Caco-2 (cell line): ENCODE measurements around the gene DCPS. TPM values are rescaled to one million over a fixed set of nuclear protein-coding genes. Genes with fewer than 3 reads are reported as not detected.

Experiments used
- BruUV-seq: library from RNA; stranded (reverse); fragments of 400-500 nt; replicated peaks from 2 replicates; lab custom pipeline; 2021; lab: Mats Ljungman, UMichigan
- CTCF ChIA-PET: fragments of 300-600 bp; sonication (Branson Sonifier 250); formaldehyde crosslinking; loops from one replicate; lab custom pipeline; 2022; ENCODE audit warnings: antibody characterized with exemption; lab: Charles Lee
- POLR2A ChIA-PET: fragments of 300-600 bp; sonication (Branson Sonifier 250); formaldehyde crosslinking; loops from one replicate; lab custom pipeline; 2022; ENCODE audit warnings: antibody characterized with exemption; lab: Charles Lee
- DNase-seq, 2 experiments: peaks; one replicate each; pipeline versions ENCODE4 v3.0.0 to v3.0.0-alpha.2; 2020 to 2022
- H3K27me3 ChIP-seq: replicated peaks from 2 replicates; pipeline ENCODE4 v1.6.0; 2011; ENCODE audit warnings: low read length; ENCODE audit not compliant: control insufficient read depth, insufficient read depth
- H3K36me3 ChIP-seq: 2 replicates; pipeline ENCODE4 v1.5.1; 2011; ENCODE audit warnings: low read length; ENCODE audit not compliant: control insufficient read depth, insufficient read depth
- H3K4me1 ChIP-seq: fragments of 250-450 bp; sonication (Bioruptor Pico); 2 replicates; pipeline ENCODE4 v1.5.1; 2020; ENCODE audit warnings: mild to moderate bottlenecking
- H3K4me3 ChIP-seq: 2 replicates; pipeline ENCODE4 v1.5.1; 2011; ENCODE audit warnings: low read depth, mild to moderate bottlenecking, control low read depth, low read length
- H3K9me3 ChIP-seq: fragments of 250-450 bp; sonication (Bioruptor Pico); 2 replicates; pipeline ENCODE4 v1.5.1; 2020; ENCODE audit warnings: mild to moderate bottlenecking, moderate library complexity
- H3K27ac Mint-ChIP-seq: one replicate; pipeline ENCODE4 v1.8.0; 2022; ENCODE audit warnings: mixed read lengths; ENCODE audit not compliant: unreplicated experiment
- H3K27me3 Mint-ChIP-seq: one replicate; pipeline ENCODE4 v1.8.0; 2022; ENCODE audit warnings: mixed read lengths; ENCODE audit not compliant: insufficient read depth, unreplicated experiment
- H3K36me3 Mint-ChIP-seq: one replicate; pipeline ENCODE4 v1.8.0; 2022; ENCODE audit warnings: mild to moderate bottlenecking, mixed read lengths; ENCODE audit not compliant: insufficient read depth, unreplicated experiment
- H3K4me1 Mint-ChIP-seq: one replicate; pipeline ENCODE4 v1.8.0; 2022; ENCODE audit warnings: low read depth, mixed read lengths; ENCODE audit not compliant: unreplicated experiment
- H3K4me3 Mint-ChIP-seq: one replicate; pipeline ENCODE4 v1.8.0; 2022; ENCODE audit warnings: mild to moderate bottlenecking, moderate library complexity, mixed read lengths; ENCODE audit not compliant: unreplicated experiment
- H3K9me3 Mint-ChIP-seq: one replicate; pipeline ENCODE4 v1.8.0; 2022; ENCODE audit warnings: mixed read lengths; ENCODE audit not compliant: unreplicated experiment
- CTCF ChIP-seq, 2 experiments: fragments of 200-600 bp in 1 of 2; IDR thresholded peaks; 1 replicate in 1 of 2; 2 replicates in 1 of 2; pipeline versions ENCODE4 v1.5.1 to v1.8.0; 2011 to 2022; ENCODE audit warnings: antibody characterized with exemption in 1 of 2, control low read depth in 1 of 2, inconsistent platforms in 1 of 2, low read depth in 1 of 2, low read length in 1 of 2, mild to moderate bottlenecking in 1 of 2, moderate library complexity in 1 of 2; ENCODE audit not compliant: insufficient read depth in 1 of 2, severe bottlenecking in 1 of 2, unreplicated experiment in 1 of 2
- intact Hi-C: fragments of 100-400 bp; cut with micrococcal nuclease; formaldehyde crosslinking; loops from one replicate; pipeline ENCODE4 v1.10.0; 2022; ENCODE audit not compliant: unreplicated experiment
- total RNA-seq: library from RNA; stranded (reverse); gene quantifications from 2 replicates; pipeline ENCODE4 v1.2.3, GENCODE V29; 2022

Gene DCPS
- total RNA-seq, 1 experiment from 2014 or later: 40.4 TPM

- H3K4me1 Mint-ChIP-seq: no peaks in the 10 kb centered on the region
- intact Hi-C loops: no loop called here
- Histone ChIP-seq H3K9me3 (no peaks in the 10 kb centered on the region), H3K4me1 (no peaks in the 10 kb centered on the region), H3K36me3 (0 out of 2 replicates have a peak, but pooled peaks cover 2% of the 10 kb centered on the region), H3K4me3 (no peak overlapping the region), H3K27me3 (no peaks in the 10 kb centered on the region)
- BruUV-seq: no TSS peak
- H3K36me3 Mint-ChIP-seq: peaks cover 20% of the 10 kb centered on the region
- ChIA-PET POLR2A (no interaction called here), CTCF (no interaction called here)
- no peak overlapping the region for H3K4me3 Mint-ChIP-seq
- H3K27ac Mint-ChIP-seq: no peak overlapping the region
- H3K9me3 Mint-ChIP-seq: no peaks in the 10 kb centered on the region
- TF ChIP-seq CTCF (IDR thresholded peaks at IDR 0.05; ENCODE audit: insufficient read depth in 1 of 2, low read depth in 1 of 2, low read length in 1 of 2, severe bottlenecking in 1 of 2, unreplicated experiment in 1 of 2): no peak
- no peaks in the 10 kb centered on the region for H3K27me3 Mint-ChIP-seq
- DNase-seq: no peak
These were observed 39.2 kb downstream of the DCPS start for GRCh38 chr11:126343051-126343450.

- Histone ChIP-seq H3K4me3 (no peak overlapping the region), H3K9me3 (no peaks in the 10 kb centered on the region), H3K4me1 (no peaks in the 10 kb centered on the region), H3K27me3 (no peaks in the 10 kb centered on the region), H3K36me3 (0 out of 2 replicates have a peak, but pooled peaks cover 2% of the 10 kb centered on the region)
- H3K27ac Mint-ChIP-seq: no peak overlapping the region
- no peaks in the 10 kb centered on the region for H3K9me3 Mint-ChIP-seq
- no peak overlapping the region for H3K4me3 Mint-ChIP-seq
- no peaks in the 10 kb centered on the region for H3K4me1 Mint-ChIP-seq
- intact Hi-C loops: no loop called here
- ChIA-PET POLR2A (no interaction called here), CTCF (no interaction called here)
- no TSS peak for BruUV-seq
- peaks cover 16% of the 10 kb centered on the region for H3K36me3 Mint-ChIP-seq
- no peak for TF ChIP-seq CTCF (IDR thresholded peaks at IDR 0.05; ENCODE audit: insufficient read depth in 1 of 2, low read depth in 1 of 2, low read length in 1 of 2, severe bottlenecking in 1 of 2, unreplicated experiment in 1 of 2)
- no peak for DNase-seq
- no peaks in the 10 kb centered on the region for H3K27me3 Mint-ChIP-seq
These were observed 40.6 kb downstream of the DCPS start for GRCh38 chr11:126344141-126345080.

- no peak overlapping the region for H3K4me3 ChIP-seq
- Mint-ChIP-seq H3K4me1 (no peaks in the 10 kb centered on the region), H3K27ac (no peak overlapping the region), H3K36me3 (peaks cover 16% of the 10 kb centered on the region), H3K9me3 (no peaks in the 10 kb centered on the region), H3K27me3 (no peaks in the 10 kb centered on the region), H3K4me3 (no peak overlapping the region)
- H3K4me1 ChIP-seq: no peaks in the 10 kb centered on the region
- intact Hi-C loops: no loop called here
- H3K27me3 ChIP-seq: no peaks in the 10 kb centered on the region
- no TSS peak for BruUV-seq
- TF ChIP-seq CTCF (IDR thresholded peaks at IDR 0.05; ENCODE audit: insufficient read depth in 1 of 2, low read depth in 1 of 2, low read length in 1 of 2, severe bottlenecking in 1 of 2, unreplicated experiment in 1 of 2): no peak
- CTCF ChIA-PET: no interaction called here
- no peaks in the 10 kb centered on the region for H3K9me3 ChIP-seq
- 0 out of 2 replicates have a peak, but pooled peaks cover 2% of the 10 kb centered on the region for H3K36me3 ChIP-seq
- no peak for DNase-seq
- POLR2A ChIA-PET: no interaction called here
These were observed 41.4 kb downstream of the DCPS start for GRCh38 chr11:126345283-126345682.
